Stimulated activated CD8-positive, alpha-beta memory T cell treated with anti-CD3 and anti-CD28 coated beads, Interleukin-15, amount 100 ng/mL, for 24 hours (primary cell): ENCODE results near the gene NYNRIN.
"Not testable (repeated sequence)": the region's sequence is repeated elsewhere in the genome, so short reads cannot be mapped to it uniquely, and the experiment has no call there.

Source experiments
- DNase-seq: peaks from one replicate; pipeline ENCODE4 v3.0.0-alpha.2; 2020; ENCODE audit warnings: low read depth

Gene NYNRIN

DNA sequence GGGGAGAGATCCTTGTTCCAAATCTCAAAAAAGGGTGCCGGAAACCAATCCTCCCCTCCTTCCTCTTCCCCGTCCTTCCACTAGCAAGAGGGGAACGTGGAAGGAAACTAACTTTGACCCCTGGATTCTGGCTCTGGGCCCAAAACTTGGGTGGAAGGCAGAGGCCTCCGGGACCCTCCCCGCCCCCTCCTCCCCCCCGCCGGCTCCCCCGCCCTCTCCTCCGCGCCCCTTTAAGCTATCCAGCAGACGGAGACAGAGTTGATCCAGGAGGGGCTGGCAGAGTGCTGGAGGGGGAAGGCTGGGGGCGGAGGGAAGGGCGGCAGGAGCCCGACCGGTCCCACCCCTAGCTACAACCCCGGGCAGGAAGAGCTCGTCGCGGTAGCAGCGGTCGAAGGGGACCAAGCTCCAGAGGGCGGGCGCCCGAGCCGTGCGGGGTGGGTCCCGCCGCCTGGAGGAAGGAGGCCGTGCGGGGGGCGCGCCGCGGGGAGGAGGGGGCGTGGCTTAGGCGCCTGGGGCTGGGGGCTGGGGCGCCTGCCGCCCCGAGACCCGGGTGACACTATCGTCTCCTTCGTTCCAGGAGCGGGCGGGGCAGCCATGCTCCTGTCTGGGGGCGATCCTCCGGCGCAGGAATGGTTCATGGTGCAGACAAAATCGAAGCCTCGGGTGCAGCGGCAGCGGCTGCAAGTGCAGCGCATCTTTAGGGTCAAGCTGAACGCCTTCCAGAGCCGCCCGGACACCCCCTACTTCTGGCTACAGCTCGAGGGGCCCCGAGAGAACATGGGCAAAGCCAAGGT lies at the start of gene NYNRIN:
NYNRIN (plus strand) TSS at position 351 of the 794 bp plus-strand sequence; CDS start at position 595, 244 bp downstream.
- no peak for DNase-seq

DNA sequence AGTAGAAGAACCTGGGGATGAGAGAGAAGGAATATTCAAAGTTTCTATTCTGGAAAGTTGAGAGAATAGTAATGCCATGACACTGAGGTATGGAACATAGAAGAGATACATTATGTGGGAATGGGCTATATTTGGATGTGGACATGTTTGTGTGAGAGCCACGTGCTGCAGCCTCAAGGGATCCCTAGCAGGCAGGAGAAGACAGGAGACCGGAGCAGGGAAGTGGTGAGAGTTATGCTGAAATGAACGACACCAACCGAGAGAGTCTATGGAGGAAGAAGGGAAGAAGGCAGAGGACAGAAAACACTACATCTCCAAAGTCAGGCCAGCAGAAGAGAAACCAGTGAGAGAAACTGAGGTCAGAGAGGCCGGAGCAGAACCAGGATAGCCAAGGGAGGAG lies 49.1 kb upstream of the NYNRIN start:
- DNase-seq, result no peak

DNA sequence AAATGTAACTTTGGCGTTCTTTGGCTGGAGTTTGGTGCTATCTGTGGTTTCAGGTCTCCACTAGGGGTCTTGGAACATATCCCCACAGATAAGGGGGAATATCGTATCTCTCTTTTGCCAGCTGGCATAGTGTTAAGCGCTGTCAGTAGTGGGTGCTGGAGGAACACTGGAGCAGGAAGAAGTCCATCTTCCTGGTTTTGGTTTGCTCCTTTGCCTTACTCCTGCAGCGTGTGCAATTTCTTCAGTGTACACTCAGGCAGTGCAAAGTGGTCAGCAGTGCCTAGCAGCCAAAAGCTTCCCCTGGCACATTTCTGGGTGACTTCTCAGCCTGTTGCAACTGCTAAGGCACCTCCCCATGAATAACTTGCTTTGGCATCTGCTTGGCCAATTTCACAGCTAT lies 47.3 kb upstream of the NYNRIN start:
- DNase-seq, result no peak

DNA sequence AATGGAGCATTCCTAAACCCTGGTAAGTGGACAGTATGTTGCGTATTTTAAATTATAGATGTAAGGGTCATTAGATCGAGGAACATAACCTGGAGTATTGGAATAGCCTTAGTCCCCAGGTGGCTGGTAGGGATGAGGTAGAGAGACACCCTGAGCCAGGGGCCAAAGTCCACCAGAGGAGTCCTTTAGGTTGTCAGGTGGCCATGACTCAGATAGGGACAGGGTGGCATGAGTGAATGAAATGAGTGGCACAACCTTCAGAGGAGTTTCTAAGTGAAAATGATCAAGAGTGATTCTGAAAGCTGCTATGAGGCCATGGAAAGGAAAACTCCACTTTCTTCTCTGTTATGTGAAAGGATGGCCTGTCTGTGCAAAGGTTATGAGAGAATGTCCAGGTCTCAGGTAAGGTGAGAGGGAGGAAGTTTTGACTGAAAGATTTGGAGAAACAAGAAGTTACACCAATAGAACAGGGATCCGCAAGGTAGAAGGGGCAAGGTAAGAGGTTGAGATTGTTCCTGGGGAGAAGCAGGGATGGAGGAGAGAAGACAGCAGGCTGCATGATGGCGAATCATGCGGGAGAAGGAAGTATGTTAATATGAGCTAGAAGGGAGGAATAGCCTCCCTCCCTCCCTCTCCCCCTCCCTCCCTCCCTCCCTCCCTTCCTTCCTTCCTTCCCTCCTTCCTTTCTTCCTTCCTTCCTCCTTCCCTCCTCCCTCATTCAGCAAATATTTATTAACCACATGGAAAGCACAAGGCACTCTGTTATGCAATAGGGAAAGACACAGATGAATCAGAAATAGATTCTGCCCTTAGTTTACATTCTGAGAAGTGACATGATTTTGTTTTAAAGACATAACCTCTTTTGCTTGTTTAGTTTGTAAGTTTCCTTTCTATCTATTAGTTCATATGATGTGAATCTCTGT lies 45.0 kb upstream of the NYNRIN start:
- no peak for DNase-seq

DNA sequence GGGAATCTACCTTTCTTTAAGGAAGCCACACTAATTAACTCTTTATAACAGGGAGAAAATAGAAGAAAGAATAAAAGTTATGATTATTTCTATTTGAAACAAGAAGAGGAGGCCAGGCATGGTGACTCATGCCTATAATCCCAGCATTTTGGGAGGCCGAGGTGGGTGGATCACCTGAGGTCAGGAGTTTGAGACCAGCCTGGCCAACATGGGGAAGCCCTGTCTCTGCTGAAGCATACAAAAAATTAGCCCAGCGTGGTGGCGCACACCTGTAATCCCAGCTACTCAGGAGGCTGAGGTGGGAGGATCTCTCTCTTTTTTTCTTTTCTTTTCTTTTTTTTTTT lies 44.3 kb upstream of the NYNRIN start:
- not testable (repeated sequence) for DNase-seq

DNA sequence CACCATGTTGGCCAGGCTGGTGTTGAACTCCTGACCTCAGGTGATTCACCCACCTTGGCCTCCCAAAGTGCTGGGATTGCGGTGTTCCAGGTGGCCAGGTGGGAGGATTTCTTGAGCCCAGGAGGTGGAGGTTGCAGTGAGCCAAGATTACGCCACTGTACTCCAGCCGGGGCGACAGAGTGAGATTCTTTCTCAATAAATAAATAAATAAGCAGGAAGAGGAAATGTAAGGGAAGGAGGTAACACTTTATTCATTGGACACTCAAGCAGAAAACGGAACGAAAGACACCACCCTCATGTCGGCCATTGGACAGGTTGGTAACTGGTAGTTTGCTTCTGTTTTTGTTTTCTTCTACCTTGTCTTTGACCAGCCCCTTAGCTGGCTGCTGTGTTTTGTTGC lies 43.8 kb upstream of the NYNRIN start:
- DNase-seq, result no peak

DNA sequence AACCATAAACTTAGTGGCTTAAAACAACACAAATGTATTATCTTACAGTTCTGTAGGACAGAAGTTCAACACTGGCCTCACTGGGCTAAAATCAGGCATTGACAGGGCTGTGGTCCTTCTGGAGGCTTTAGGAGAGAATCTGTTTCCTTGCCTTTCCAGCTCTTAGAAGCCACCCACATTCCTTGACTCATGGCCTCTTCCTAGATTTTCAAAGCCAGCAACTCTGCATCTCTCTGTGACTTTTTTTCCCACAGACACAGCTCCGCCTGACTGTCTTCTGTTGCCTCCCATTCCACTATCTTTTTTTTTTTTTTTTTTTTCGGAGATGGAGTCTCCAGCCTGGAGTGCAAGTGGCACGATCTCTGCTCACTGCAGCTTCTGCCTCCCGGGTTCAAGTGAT lies 42.6 kb upstream of the NYNRIN start:
- no peak for DNase-seq

DNA sequence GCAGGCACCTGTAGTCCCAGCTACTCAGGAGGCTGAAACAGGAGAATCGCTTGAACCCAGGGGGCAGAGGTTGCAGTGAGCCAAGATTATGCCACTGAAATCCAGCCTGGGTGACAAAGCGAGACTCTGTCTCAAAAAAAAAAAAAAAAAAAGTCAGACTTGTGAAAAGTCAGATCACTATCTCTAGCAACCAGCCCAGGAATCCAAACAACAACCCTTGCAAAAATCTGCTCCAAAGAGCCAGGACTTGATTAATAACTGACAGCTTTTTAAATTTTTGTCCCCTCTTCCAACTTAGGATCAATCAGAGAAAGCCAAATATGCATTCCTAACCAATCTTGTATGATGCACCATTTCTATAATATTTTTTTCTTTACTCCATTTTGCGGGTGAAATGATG lies 38.5 kb upstream of the NYNRIN start:
- no peak for DNase-seq

DNA sequence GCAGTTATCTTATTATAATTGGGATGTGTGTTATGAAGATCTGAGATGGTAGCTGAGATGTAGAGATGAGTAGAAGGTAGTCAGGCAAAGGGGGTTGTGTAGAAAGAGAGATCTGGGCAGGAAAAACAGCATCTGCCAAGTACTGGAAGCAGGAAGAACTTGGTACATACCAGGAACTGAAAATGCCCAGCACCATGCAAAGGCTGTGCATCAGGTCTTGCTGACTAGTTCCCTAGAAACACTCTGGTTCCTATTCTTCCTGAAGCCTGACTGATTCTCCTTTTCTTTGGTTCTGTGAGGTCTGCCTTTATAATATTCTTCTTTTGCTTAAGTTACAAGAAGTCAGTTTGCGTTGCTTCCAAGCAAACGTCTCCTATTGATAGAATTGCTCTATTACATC lies 37.5 kb upstream of the NYNRIN start:
- no peak for DNase-seq

DNA sequence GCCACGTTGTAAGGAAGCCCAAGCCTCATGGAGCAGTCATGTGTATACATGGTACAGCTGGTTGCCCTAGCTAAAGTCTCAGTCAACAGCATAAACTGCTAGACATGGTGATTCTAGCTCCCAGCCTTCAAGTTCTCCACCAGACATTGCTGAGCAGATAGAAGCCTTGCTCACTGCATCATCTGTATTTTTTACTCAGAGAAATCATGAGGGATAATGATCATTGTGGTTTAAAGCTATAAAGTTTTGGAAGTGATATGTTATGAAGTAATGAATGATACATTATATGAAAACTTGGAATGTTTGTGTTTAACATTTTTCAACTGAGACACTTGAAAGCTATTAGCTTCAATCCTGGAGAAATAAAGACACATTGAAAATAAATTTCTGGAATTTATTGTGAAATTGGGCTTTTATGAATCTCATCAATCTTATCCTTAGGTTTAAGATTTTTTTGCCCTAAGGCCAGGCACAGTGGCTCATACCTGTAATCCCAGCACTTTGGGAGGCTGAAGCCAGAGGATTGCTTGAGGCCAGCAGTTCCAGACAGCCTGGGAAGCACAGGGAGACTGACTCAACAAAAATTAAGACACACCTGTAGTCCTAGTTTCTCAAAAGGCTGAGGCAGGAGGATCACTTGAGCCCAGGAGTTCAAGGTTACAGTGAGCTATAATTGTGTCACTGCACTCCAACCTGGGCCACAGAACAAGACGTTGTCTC lies 36.4 kb upstream of the NYNRIN start:
- DNase-seq, result no peak

DNA sequence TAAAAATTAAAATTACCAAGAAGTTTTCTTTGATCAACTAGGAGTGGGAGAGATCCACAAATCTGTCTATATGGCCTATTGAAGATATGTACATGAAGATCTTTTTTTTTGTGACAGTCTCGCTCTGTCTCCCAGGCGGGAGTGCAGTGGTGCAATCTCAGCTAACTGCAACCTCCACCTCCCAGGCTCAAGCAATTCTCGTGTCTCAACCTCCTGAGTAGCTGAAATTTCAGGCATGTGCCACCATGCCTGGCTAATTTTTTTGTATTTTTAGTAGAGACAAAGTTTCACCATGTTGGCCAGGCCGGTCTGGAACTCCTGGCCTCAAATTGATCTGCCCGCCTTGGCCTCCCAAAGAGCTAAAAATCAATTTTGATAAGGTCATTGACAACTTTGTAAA lies 35.4 kb upstream of the NYNRIN start:
- no peak for DNase-seq

DNA sequence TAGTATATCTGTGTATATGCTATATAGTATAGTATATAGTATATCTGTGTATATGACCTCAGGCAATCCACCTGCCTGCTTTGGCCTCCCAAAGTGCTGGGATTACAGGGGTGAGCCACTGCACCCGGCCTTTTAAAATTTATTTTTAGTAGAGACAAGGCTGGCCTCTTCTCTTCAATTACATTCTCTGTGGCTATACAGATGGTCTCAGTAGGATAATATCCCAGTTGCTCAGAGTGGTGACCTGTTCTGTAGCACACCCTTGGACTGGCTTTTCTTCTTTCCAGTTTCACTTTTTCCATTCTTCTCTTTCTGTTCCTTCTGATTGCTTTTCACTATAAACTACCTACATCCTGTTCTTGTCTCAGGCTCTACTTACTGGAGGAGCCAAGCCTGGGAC lies 34.0 kb upstream of the NYNRIN start:
- DNase-seq, result no peak

DNA sequence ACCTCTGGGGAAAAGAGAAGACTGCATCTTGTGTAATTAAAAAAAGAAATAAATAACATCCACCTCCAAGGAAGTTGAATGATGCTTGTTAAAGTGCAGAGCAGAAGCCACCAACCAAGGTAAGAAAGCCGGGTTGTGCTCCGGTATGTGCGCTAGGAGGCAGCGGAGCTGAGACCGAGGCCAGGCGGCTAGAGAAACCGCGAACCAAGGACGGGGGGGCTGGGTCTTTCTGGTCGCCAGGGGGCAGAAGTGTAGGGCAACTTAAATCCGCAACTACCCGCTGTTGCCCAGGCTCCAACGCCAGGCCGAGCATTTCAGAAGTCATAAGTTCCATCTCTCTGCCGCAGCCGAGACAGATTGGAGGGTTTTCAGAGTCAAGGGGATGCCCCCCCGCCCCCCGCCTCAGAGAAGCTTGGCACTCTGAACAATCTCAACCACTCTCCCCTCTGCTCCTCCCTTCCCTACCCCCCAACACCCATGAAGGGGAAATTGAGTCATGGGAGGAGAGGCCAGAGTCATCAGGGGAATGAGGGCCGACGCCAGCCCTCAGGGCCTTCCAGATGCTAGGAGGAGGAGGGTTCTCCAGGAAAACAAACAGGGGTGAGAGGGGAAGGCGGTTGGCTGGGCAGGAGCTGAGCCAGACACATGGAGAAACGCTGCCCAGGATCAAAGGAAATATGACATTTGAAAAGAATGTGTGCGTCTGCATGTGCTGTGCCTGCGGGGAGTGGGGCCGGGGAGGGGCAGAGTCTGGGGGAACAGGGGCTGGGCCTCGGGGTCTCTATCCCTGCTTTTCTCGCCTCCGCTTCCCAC lies 33.0 kb upstream of the NYNRIN start:
- DNase-seq, result peak; percentile 37

DNA sequence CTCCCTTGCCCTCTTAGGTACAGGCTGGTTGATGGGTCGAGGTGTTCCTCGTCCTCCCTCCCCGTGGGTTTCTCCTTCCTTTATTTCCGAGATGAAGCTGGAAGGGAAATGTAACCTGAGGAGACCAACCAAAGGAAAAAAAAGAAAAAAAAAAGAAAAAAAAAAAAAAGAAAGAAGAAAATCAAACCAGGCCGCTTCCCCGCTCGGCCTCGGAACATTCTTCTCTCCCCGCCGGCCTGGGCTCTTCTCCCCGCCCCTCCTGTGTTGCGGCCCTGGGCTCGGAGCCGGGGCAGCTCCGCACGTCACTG lies 32.4 kb upstream of the NYNRIN start:
- no peak for DNase-seq

DNA sequence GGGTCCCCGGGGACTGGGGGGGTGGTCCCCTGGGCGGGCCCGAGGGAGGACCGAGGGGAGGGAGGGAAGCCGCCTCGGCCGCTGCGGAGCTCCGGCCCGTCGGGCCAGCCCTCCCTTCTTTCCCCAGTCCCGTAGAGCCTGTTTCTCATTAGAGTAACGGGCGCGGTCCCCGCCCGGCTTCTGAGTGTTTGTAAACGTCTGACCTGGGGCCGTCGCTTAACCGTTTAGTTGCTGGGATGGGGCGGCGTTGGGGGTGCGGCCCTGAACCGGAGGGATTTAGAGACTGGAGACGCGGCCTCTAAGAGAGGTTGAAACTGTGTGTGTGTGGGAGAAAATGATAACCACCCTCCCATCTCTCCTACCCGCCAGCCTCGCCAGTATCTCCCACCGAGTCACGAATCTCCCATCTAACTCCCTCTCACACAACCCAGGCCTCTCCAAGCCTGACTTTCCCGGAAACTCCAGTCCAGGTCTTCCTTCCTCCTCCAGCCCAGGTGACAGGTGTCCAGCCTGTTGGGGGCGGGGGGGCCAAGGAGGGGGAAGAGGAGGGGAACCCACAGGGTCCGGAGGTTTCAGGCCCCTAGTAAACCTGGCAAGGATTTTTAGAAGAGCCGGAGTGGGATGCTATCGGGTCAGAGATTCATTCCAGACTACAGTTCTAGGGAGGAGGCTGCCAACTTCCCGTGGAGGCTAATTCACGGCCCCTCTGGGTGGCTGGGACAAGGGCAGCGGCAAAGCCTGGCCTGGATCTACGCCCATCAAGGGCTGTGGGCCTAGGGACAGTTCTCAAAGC lies 31.9 kb upstream of the NYNRIN start:
- DNase-seq, result no peak

DNA sequence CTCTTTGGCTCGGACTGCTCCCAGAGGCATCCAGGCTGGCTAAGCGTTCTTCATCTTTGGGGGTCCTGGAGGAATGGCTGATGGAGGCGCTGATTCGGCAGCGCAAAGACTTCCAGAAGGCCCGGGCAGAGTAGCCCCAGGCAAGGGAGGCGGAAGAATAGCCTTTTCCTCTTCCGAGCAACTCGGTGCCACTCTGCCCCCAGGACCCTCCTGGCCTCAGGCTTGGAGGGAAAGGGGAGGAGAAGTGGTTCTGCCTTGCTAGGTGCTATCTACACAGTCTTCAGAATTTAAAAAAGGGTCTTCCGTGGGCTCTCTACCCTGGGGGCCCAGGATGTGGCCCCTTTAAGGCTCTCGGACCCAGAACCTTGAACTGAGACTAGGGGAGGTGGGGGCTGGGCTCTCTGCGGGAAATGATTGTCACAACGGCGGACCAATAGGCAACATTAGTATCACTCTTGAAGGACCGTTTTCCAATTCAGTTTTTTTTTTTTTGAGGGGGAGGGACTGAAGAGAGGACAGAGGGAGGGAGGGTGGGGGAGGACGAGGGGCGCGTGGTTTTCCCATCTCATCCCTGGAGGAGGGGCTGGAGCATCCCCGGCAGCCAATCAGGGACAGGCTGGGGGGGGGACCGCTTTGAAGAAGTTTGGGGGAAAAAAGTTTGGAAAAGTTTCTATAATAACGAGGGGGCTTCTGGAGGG lies 31.1 kb upstream of the NYNRIN start, which contains the start of gene NFATC4:
NFATC4 (plus strand) TSS at position 671 of the 698 bp plus-strand sequence. CDS start 157 bp downstream, outside the sequence.
- DNase-seq, result no peak

DNA sequence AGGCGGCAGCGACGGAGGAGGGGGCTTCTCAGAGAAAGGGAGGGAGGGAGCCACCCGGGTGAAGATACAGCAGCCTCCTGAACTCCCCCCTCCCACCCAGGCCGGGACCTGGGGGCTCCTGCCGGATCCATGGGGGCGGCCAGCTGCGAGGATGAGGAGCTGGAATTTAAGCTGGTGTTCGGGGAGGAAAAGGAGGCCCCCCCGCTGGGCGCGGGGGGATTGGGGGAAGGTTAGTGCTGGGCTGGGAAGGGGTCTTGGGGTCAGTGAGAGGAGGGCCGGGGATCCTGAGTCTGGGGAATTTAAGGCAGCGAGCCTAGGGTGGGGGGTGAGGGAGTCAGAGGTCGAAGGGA lies 30.6 kb upstream of the NYNRIN start:
- no peak for DNase-seq

DNA sequence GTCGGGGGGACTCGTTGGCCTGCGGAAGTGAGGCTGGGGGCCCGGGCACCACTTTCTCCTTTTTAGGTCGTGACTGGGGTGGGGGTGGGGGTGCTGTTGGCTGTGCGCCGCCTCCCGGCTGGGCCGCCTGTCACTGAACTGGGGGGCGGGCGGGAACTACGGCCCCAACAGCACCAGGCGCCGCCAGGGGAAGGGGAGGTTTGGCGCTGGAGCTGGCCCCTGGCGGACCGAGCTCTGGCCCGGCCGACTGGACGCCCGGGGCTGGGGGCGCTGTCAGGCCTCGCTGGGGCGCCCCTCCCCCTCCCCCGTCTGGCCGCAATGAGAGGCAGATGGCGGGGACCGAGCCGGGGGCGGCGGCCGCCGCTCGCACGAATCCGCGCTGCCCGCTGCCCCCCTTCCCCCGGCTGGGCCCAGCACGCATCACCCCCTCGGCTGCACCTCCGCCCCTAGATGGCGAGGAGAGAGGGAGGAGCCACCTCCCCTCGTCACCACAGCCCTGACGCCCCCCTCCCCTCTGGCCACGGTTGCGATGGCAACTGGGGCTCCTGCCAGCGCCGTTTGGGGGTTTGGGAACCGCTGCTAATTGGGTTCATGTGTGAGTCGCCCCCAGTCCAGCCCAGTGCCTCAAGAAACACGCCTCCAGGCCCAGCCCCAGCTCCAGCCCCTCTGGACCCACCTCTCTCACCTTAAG lies 30.1 kb upstream of the NYNRIN start:
- no peak for DNase-seq

DNA sequence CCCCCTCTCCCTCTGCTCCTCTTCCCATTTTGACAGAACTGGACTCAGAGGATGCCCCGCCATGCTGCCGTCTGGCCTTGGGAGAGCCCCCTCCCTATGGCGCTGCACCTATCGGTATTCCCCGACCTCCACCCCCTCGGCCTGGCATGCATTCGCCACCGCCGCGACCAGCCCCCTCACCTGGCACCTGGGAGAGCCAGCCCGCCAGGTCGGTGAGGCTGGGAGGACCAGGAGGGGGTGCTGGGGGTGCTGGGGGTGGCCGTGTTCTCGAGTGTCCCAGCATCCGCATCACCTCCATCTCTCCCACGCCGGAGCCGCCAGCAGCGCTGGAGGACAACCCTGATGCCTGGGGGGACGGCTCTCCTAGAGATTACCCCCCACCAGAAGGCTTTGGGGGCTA lies 29.3 kb upstream of the NYNRIN start:
- no peak for DNase-seq
